ENCODE data around the gene PDHX.
A peak's percentile ranks its signal among the peaks of the same experiment; 100 is the strongest.

PDHX gene

DNA sequence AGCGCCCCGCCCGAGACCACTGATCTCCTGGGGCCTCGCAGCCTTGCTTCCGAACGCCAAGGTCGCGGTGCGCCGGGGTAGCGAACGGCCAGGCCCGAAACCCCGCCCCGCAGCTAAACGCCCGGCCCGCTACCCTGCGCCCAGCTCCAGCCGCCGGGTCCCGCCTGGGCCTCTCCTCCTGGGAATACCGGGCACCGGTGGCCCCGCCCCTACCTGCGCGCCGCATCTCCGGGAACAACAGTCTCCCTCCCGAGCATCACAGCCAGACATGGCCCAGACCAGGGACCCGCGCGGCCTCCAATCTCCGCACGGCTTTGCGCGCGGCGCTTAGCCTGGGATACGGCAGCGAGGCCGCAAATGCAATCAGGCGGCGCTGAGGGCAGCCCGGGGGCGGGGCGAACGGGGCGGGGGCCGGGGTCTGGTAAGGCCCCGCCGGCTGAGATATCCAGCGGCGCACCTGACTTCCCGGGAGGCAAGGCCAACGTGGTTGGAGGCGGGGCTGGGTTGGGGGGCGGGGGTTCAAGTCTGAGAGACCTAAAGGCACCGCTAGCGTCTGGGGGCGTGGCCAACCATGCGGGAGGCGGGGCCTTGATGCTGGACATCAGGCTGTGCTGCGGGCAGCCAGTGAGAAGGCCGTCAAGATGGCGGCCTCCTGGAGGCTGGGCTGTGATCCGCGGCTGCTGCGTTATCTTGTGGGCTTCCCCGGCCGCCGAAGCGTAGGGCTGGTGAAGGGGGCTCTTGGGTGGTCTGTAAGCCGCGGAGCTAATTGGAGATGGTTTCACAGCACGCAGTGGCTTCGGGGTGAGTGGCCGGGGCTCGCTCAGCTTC is at the start of gene PDHX, which contains the start of gene APIP:
Gene PDHX (plus strand): TSS at position 604 of the 828 bp plus-strand sequence. CDS start 38 bp downstream, at position 642.
Gene APIP (minus strand): TSS at position 365 of the 828 bp plus-strand sequence. CDS start 95 bp downstream, at position 270.
- TF ChIP-seq CREB1 (IDR thresholded peaks at IDR 0.05; ENCODE audit: low read depth) (no peak), ZBTB7A (IDR thresholded peaks at IDR 0.05; ENCODE audit: low read depth) (peak; percentile 2; the same call in 1 of the 2 replicates), CEBPB (IDR thresholded peaks at IDR 0.05) (no peak), TEAD4 (IDR thresholded peaks at IDR 0.05) (peak; percentile 14; the same call in 1 of the 2 replicates), TAF1 (IDR thresholded peaks at IDR 0.05; ENCODE audit: low read depth) (peak; percentile 76), EGR1 (IDR thresholded peaks at IDR 0.05) (no peak), YY1 (IDR thresholded peaks at IDR 0.05; ENCODE audit: low read depth) (peak; percentile 98), NFIC (IDR thresholded peaks at IDR 0.05) (no peak), TCF12 (IDR thresholded peaks at IDR 0.05; ENCODE audit: low read depth) (no peak), EP300 (IDR thresholded peaks at IDR 0.05; ENCODE audit: borderline replicate concordance) (no peak; the same call in 1 of the 2 replicates), FOXM1 (IDR thresholded peaks at IDR 0.05; ENCODE audit: borderline replicate concordance, low read depth) (no peak)
- TF ChIP-seq, protein P1, sequence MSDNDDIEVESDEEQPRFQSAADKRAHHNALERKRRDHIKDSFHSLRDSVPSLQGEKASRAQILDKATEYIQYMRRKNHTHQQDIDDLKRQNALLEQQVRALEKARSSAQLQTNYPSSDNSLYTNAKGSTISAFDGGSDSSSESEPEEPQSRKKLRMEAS (IDR thresholded peaks at IDR 0.05): peak; percentile 45
- TF ChIP-seq, protein P2, sequence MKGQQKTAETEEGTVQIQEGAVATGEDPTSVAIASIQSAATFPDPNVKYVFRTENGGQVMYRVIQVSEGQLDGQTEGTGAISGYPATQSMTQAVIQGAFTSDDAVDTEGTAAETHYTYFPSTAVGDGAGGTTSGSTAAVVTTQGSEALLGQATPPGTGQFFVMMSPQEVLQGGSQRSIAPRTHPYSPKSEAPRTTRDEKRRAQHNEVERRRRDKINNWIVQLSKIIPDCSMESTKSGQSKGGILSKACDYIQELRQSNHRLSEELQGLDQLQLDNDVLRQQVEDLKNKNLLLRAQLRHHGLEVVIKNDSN (IDR thresholded peaks at IDR 0.05): peak; percentile 40
- TF ChIP-seq, protein P3, sequence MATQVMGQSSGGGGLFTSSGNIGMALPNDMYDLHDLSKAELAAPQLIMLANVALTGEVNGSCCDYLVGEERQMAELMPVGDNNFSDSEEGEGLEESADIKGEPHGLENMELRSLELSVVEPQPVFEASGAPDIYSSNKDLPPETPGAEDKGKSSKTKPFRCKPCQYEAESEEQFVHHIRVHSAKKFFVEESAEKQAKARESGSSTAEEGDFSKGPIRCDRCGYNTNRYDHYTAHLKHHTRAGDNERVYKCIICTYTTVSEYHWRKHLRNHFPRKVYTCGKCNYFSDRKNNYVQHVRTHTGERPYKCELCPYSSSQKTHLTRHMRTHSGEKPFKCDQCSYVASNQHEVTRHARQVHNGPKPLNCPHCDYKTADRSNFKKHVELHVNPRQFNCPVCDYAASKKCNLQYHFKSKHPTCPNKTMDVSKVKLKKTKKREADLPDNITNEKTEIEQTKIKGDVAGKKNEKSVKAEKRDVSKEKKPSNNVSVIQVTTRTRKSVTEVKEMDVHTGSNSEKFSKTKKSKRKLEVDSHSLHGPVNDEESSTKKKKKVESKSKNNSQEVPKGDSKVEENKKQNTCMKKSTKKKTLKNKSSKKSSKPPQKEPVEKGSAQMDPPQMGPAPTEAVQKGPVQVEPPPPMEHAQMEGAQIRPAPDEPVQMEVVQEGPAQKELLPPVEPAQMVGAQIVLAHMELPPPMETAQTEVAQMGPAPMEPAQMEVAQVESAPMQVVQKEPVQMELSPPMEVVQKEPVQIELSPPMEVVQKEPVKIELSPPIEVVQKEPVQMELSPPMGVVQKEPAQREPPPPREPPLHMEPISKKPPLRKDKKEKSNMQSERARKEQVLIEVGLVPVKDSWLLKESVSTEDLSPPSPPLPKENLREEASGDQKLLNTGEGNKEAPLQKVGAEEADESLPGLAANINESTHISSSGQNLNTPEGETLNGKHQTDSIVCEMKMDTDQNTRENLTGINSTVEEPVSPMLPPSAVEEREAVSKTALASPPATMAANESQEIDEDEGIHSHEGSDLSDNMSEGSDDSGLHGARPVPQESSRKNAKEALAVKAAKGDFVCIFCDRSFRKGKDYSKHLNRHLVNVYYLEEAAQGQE (IDR thresholded peaks at IDR 0.05; ENCODE audit: low read depth): no peak

DNA sequence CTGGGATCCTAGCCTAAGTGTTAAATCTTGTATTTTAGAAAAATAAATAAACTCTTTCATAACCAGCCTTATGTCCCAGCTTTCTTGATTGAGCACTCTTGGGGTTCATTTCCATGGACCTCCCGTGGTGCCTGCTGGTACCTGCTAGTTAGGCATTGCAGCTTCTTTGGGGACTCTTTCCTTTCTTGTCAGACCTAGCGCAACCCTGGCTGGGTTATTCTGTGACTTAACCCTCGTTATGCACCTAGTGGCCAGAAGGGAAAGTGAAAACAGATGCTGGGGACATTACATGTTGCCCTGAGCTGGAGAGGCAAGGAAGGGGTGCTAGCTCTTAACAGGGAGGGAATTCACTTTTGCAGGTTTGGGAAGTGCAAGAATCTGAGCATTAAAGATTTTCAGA is 47.0 kb upstream of the PDHX start:
- TF ChIP-seq TCF12 (IDR thresholded peaks at IDR 0.05; ENCODE audit: low read depth): no peak
- TF ChIP-seq NFIC (IDR thresholded peaks at IDR 0.05): no peak
- TF ChIP-seq, protein P1 (IDR thresholded peaks at IDR 0.05): no peak
- TF ChIP-seq EGR1 (IDR thresholded peaks at IDR 0.05): no peak
- no peak for TF ChIP-seq TEAD4 (IDR thresholded peaks at IDR 0.05)
- no peak for TF ChIP-seq TAF1 (IDR thresholded peaks at IDR 0.05; ENCODE audit: low read depth)
- no peak for TF ChIP-seq RAD21 (IDR thresholded peaks at IDR 0.05; ENCODE audit: low read depth)
- TF ChIP-seq YY1 (IDR thresholded peaks at IDR 0.05; ENCODE audit: low read depth): no peak
- TF ChIP-seq CREB1 (IDR thresholded peaks at IDR 0.05; ENCODE audit: low read depth): no peak
- TF ChIP-seq ZBTB7A (IDR thresholded peaks at IDR 0.05; ENCODE audit: low read depth): no peak
- TF ChIP-seq EP300 (IDR thresholded peaks at IDR 0.05; ENCODE audit: borderline replicate concordance): no peak
- no peak for TF ChIP-seq FOXM1 (IDR thresholded peaks at IDR 0.05; ENCODE audit: borderline replicate concordance, low read depth)
- TF ChIP-seq, protein P3 (IDR thresholded peaks at IDR 0.05; ENCODE audit: low read depth): no peak
- TF ChIP-seq CEBPB (IDR thresholded peaks at IDR 0.05): no peak

DNA sequence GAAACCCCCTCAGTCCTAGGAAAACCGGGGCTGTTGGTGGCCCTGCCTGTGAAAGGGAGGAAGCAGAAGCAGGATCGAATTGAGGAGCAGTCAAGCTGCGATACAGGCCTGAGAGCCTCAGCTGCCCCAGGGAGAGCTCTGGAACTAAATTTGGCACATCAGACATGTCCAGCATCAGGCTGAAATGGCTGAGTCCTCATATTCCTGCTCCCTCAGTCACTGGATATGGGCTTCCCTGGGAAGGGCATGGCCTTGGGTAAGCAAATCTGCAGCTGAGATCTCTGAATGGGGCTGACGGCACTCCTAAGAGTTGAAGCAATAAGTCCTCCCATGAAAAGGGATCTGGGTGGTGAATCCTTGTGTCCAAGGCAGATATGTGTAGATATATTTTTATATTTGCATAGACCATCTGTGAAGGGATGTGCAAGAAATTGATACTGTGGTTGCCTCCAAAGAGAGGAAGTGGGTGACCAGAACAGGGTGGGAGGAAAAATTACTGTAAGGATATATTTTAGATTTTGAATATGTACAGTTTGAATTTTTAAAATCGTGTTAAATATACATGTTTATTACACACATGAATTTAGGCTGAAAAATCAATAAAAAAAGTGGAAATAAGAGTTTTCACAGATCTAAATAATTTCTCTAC is 45.7 kb upstream of the PDHX start:
- TF ChIP-seq, protein P1 (IDR thresholded peaks at IDR 0.05): no peak
- no peak for TF ChIP-seq RAD21 (IDR thresholded peaks at IDR 0.05; ENCODE audit: low read depth)
- no peak for TF ChIP-seq TEAD4 (IDR thresholded peaks at IDR 0.05)
- no peak for TF ChIP-seq NFIC (IDR thresholded peaks at IDR 0.05)
- TF ChIP-seq EP300 (IDR thresholded peaks at IDR 0.05; ENCODE audit: borderline replicate concordance): no peak
- TF ChIP-seq, protein P2 (IDR thresholded peaks at IDR 0.05): no peak
- TF ChIP-seq CEBPB (IDR thresholded peaks at IDR 0.05): no peak
- TF ChIP-seq TAF1 (IDR thresholded peaks at IDR 0.05; ENCODE audit: low read depth): no peak

DNA sequence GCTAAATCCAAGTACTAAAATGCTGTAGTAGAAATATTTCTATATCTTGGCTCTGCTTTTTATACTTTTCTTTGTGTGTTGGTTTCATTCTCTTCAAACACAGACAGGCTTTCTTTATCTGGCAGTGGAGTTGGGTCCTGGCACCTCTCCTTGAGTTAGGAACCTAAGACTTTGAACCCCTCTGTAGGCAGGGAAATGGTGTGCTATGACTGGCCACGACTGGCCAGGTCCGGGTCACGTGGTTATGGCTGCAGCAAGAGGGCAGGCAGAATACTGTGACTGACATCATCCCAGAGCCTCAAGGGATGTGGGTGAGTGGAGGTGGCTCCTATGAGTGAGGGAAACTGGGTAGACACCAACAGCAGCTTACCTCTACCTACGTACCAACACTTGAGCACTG is 42.2 kb upstream of the PDHX start:
- TF ChIP-seq TCF12 (IDR thresholded peaks at IDR 0.05; ENCODE audit: low read depth): no peak
- no peak for TF ChIP-seq FOXM1 (IDR thresholded peaks at IDR 0.05; ENCODE audit: borderline replicate concordance, low read depth)
- no peak for TF ChIP-seq ZBTB7A (IDR thresholded peaks at IDR 0.05; ENCODE audit: low read depth)
- TF ChIP-seq TEAD4 (IDR thresholded peaks at IDR 0.05): no peak
- TF ChIP-seq YY1 (IDR thresholded peaks at IDR 0.05; ENCODE audit: low read depth): no peak
- no peak for TF ChIP-seq EP300 (IDR thresholded peaks at IDR 0.05; ENCODE audit: borderline replicate concordance)

Measured in Ishikawa (cell line).